CD4-positive, alpha-beta T cell (primary cell): ENCODE data around the gene SPDYE5. TPM values are rescaled to one million over a fixed set of nuclear protein-coding genes. Genes with fewer than 3 reads are reported as not detected.
"Not testable (repeated sequence)": the region's sequence is repeated elsewhere in the genome, so short reads cannot be mapped to it uniquely, and the experiment has no call there.

Experiments used
- ATAC-seq: fragments of 200-7000 bp; cut with Tn5 transposase; one replicate; pipeline ENCODE4 v1.10.0; 2022; ENCODE audit warnings: mild to moderate bottlenecking; ENCODE audit not compliant: poor library complexity
- CTCF ChIA-PET: fragments of 350-600 bp; sonication (Branson Sonifier 250); formaldehyde crosslinking; loops from one replicate; lab custom pipeline; 2021; ENCODE audit warnings: antibody characterized with exemption, inconsistent platforms; lab: Charles Lee
- POLR2A ChIA-PET: fragments of 350-600 bp; sonication (Branson Sonifier 250); formaldehyde crosslinking; loops from one replicate; lab custom pipeline; 2021; ENCODE audit warnings: antibody characterized with exemption, inconsistent platforms; lab: Charles Lee
- DNase-seq, 14 experiments: peaks; one replicate each; pipeline ENCODE4 v3.0.0-alpha.2; 2013 to 2020; ENCODE audit warnings: mixed read lengths in 2 of 14
- H3K27ac ChIP-seq, 2 donors: one replicate each; pipeline versions ENCODE4 v1.5.1 to v1.7.0; 2013; ENCODE audit warnings: low read length in 2 of 2, low read depth in 1 of 2, mild to moderate bottlenecking in 1 of 2
- H3K27me3 ChIP-seq, 2 experiments: 1 replicate in 1 of 2; 2 replicates in 1 of 2; pipeline versions ENCODE4 v1.6.1 to v1.7.0; 2013; ENCODE audit warnings: low read length in 2 of 2, control low read depth in 1 of 2, mild to moderate bottlenecking in 1 of 2, moderate library complexity in 1 of 2; ENCODE audit not compliant: insufficient read depth in 2 of 2, control insufficient read depth in 1 of 2
- H3K36me3 ChIP-seq: one replicate; pipeline ENCODE4 v1.6.1; 2013; ENCODE audit warnings: low read length, control low read depth; ENCODE audit not compliant: insufficient read depth
- H3K4me1 ChIP-seq: one replicate; pipeline ENCODE4 v1.6.1; 2013; ENCODE audit warnings: low read length, control low read depth; ENCODE audit not compliant: insufficient read depth
- H3K4me3 ChIP-seq: one replicate; pipeline ENCODE4 v1.5.1; 2013; ENCODE audit warnings: mild to moderate bottlenecking, low read length, moderate library complexity
- H3K9me3 ChIP-seq, 2 experiments: 1 replicate in 1 of 2; 2 replicates in 1 of 2; pipeline versions ENCODE4 v1.6.1 to v1.7.0; 2013; ENCODE audit warnings: low read length in 2 of 2, mild to moderate bottlenecking in 2 of 2, control low read depth in 1 of 2, moderate library complexity in 1 of 2; ENCODE audit not compliant: control insufficient read depth in 1 of 2, insufficient read depth in 1 of 2
- H3K27ac Mint-ChIP-seq: one replicate; pipeline ENCODE4 v1.8.0; 2020; ENCODE audit warnings: mixed read lengths
- H3K27me3 Mint-ChIP-seq: one replicate; pipeline ENCODE4 v1.8.0; 2021; ENCODE audit warnings: mixed read lengths
- H3K36me3 Mint-ChIP-seq: one replicate; pipeline ENCODE4 v1.8.0; 2021; ENCODE audit warnings: low read depth, mixed read lengths
- H3K4me1 Mint-ChIP-seq: one replicate; pipeline ENCODE4 v1.8.0; 2021; ENCODE audit warnings: low read depth, mixed read lengths
- H3K4me3 Mint-ChIP-seq: one replicate; pipeline ENCODE4 v1.8.0; 2020; ENCODE audit warnings: mild to moderate bottlenecking, mixed read lengths
- H3K9me3 Mint-ChIP-seq: one replicate; pipeline ENCODE4 v1.8.0; 2020; ENCODE audit warnings: mixed read lengths
- CTCF ChIP-seq: fragments of 200-600 bp; IDR thresholded peaks from one replicate; pipeline ENCODE4 v1.8.0; 2022; ENCODE audit warnings: antibody characterized with exemption, mild to moderate bottlenecking
- intact Hi-C, 2 experiments: fragments of 100-400 bp; cut with DNase I in 1 of 2; cut with micrococcal nuclease in 1 of 2; formaldehyde crosslinking; loops; one replicate each; pipeline versions ENCODE4 v1.15.1 to v1.9.0; 2023 to 2025; cut with DNase I, micrococcal nuclease
- polyA plus RNA-seq, 2 donors: library from polyadenylated mRNA; unstranded; fragments of 120-200 nt; gene quantifications; one replicate each; pipeline ENCODE4 v1.2.1, GENCODE V29; 2013
- total RNA-seq, 174 experiments: library from RNA in 2 of 174; stranded (reverse) in 2 of 174; gene quantifications; one replicate each; pipeline ENCODE4 v1.2.3 and lab custom pipeline; 2021 to 2026

Gene SPDYE5
- total RNA-seq (under 1 TPM in 1 of 2 experiments, not detected in 1; 0.20 TPM), total RNA-seq (lab: John Stamatoyannopoulos, UW) (0 to 0.16 (median 0) reads per million in 172 experiments)
- polyA plus RNA-seq (2013, experiment 1 of 2) = 1.1 TPM
- 1.5 TPM for polyA plus RNA-seq (2013, experiment 2 of 2)

- H3K27me3 Mint-ChIP-seq, DNase-seq, H3K27ac Mint-ChIP-seq, H3K9me3 Mint-ChIP-seq, H3K27me3 ChIP-seq, H3K4me3 Mint-ChIP-seq, H3K9me3 ChIP-seq, H3K27ac ChIP-seq, H3K4me1 ChIP-seq, intact Hi-C loops, POLR2A ChIA-PET, CTCF ChIA-PET, H3K4me1 Mint-ChIP-seq, H3K36me3 ChIP-seq, H3K36me3 Mint-ChIP-seq, H3K4me3 ChIP-seq, ATAC-seq: not testable (repeated sequence)
Measured at GRCh38 chr7:75492020-75492419, at the start of gene SPDYE5. SPDYE5 (plus strand) TSS chr7:75492320; CDS start chr7:75494048, 1,728 bp downstream.

- peaks cover 28% of the 10 kb centered on the region for H3K36me3 Mint-ChIP-seq
- DNase-seq (peak in 8 of 14 experiments; percentile 10 to 49 (median 26)), ATAC-seq (peak; percentile 96)
- peaks cover 15% of the 10 kb centered on the region for H3K4me1 Mint-ChIP-seq
- H3K4me1 ChIP-seq, H3K27me3 ChIP-seq, POLR2A ChIA-PET, H3K9me3 Mint-ChIP-seq, H3K27me3 Mint-ChIP-seq, CTCF ChIA-PET, H3K9me3 ChIP-seq, intact Hi-C loops: not testable (repeated sequence)
- H3K4me3 Mint-ChIP-seq = peak overlapping the region; percentile 95
- peak overlapping the region; percentile 55 for H3K4me3 ChIP-seq
- peak overlapping the region; percentile 86 for H3K27ac Mint-ChIP-seq
- H3K36me3 ChIP-seq = peaks cover 30% of the 10 kb centered on the region
- H3K27ac ChIP-seq = peak overlapping the region; percentile 41 to 79
Measured at GRCh38 chr7:75442465-75443111, 49.5 kb upstream of the SPDYE5 start.

GRCh38 chr7:75449946-75450345 lies 42.2 kb upstream of the SPDYE5 start:
- H3K27me3 ChIP-seq, H3K4me1 ChIP-seq, H3K27ac ChIP-seq, H3K9me3 ChIP-seq, DNase-seq, H3K27me3 Mint-ChIP-seq, H3K4me3 Mint-ChIP-seq, POLR2A ChIA-PET, H3K36me3 ChIP-seq, H3K27ac Mint-ChIP-seq, H3K9me3 Mint-ChIP-seq, H3K4me1 Mint-ChIP-seq, ATAC-seq, H3K4me3 ChIP-seq, CTCF ChIA-PET, H3K36me3 Mint-ChIP-seq: not testable (repeated sequence)
- intact Hi-C loops = loop anchor here in 1 of 2 experiments (10.0 kb wide), 1 partner anchor 315 kb away; no protein-coding TSS in a partner anchor

- H3K4me3 Mint-ChIP-seq, CTCF ChIA-PET, H3K27ac ChIP-seq, H3K9me3 ChIP-seq, H3K9me3 Mint-ChIP-seq, H3K4me3 ChIP-seq, H3K27me3 ChIP-seq, H3K4me1 Mint-ChIP-seq, H3K4me1 ChIP-seq, H3K36me3 ChIP-seq, H3K27me3 Mint-ChIP-seq, H3K36me3 Mint-ChIP-seq, POLR2A ChIA-PET: not testable (repeated sequence)
- ATAC-seq (peak; percentile 92), DNase-seq (peak in 1 of 14 experiments; percentile 23)
- intact Hi-C loops = loop anchor here in 1 of 2 experiments (10.0 kb wide), 1 partner anchor 312 kb away; no protein-coding TSS in a partner anchor
- H3K27ac Mint-ChIP-seq = peak overlapping the region; percentile 24
- TF ChIP-seq CTCF = peak; percentile 63
Measured at GRCh38 chr7:75452494-75452955, 39.6 kb upstream of the SPDYE5 start.

- H3K4me3 ChIP-seq, H3K27ac ChIP-seq, H3K27me3 Mint-ChIP-seq, H3K27ac Mint-ChIP-seq, H3K36me3 Mint-ChIP-seq, H3K9me3 Mint-ChIP-seq, POLR2A ChIA-PET, ATAC-seq, H3K9me3 ChIP-seq, H3K27me3 ChIP-seq, H3K4me3 Mint-ChIP-seq, H3K36me3 ChIP-seq, DNase-seq, H3K4me1 ChIP-seq, CTCF ChIA-PET, H3K4me1 Mint-ChIP-seq: not testable (repeated sequence)
- intact Hi-C loops = loop anchor here in 1 of 2 experiments (10.0 kb wide), 1 partner anchor 308 kb away; no protein-coding TSS in a partner anchor
Measured at GRCh38 chr7:75456403-75456802, 35.7 kb upstream of the SPDYE5 start.

GRCh38 chr7:75458034-75458433 lies 34.1 kb upstream of the SPDYE5 start:
- intact Hi-C loops = loop anchor here in 1 of 2 experiments (10.0 kb wide), 1 partner anchor 307 kb away; no protein-coding TSS in a partner anchor
- H3K4me1 ChIP-seq, H3K27me3 Mint-ChIP-seq, DNase-seq, H3K4me1 Mint-ChIP-seq, H3K27me3 ChIP-seq, H3K27ac Mint-ChIP-seq, H3K36me3 ChIP-seq, H3K4me3 ChIP-seq, H3K4me3 Mint-ChIP-seq, H3K27ac ChIP-seq, H3K9me3 ChIP-seq, H3K9me3 Mint-ChIP-seq, POLR2A ChIA-PET, ATAC-seq, H3K36me3 Mint-ChIP-seq, CTCF ChIA-PET: not testable (repeated sequence)
